Sciatic nerve (tissue), 2 donors: ENCODE data around the gene TNFSF4. TPM values are rescaled to one million over a fixed set of nuclear protein-coding genes. Genes with fewer than 3 reads are reported as not detected.
"Not testable (repeated sequence)": the region's sequence is repeated elsewhere in the genome, so short reads cannot be mapped to it uniquely, and the experiment has no call there.

Source experiments
- ATAC-seq: fragments of 200-7000 bp; cut with Tn5 transposase; one replicate; pipeline ENCODE4 v1.9.1; 2020; ENCODE audit warnings: mild to moderate bottlenecking, moderate library complexity
- DNase-seq: peaks from one replicate; pipeline ENCODE4 v3.0.0-alpha.2; 2020; ENCODE audit warnings: low spot score
- intact Hi-C: fragments of 100-400 bp; cut with DNase I; formaldehyde crosslinking; loops from one replicate; pipeline ENCODE4 v1.14.2; 2022
- total RNA-seq: library from RNA; stranded (reverse); fragmentation: NEBNext Ultra II Directional; extraction: Animal tissue kit (Norgen Biotek cat#: 25700); gene quantifications from one replicate; pipeline ENCODE4 v1.2.1, GENCODE V29; 2021
- donor health status: DM: no; HTN: no; CAD: no.
- donor health status: DM: no; HTN: no; CAD: no.

The TNFSF4 gene, protein sequence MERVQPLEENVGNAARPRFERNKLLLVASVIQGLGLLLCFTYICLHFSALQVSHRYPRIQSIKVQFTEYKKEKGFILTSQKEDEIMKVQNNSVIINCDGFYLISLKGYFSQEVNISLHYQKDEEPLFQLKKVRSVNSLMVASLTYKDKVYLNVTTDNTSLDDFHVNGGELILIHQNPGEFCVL
- total RNA-seq, result 1.7 TPM

DNA sequence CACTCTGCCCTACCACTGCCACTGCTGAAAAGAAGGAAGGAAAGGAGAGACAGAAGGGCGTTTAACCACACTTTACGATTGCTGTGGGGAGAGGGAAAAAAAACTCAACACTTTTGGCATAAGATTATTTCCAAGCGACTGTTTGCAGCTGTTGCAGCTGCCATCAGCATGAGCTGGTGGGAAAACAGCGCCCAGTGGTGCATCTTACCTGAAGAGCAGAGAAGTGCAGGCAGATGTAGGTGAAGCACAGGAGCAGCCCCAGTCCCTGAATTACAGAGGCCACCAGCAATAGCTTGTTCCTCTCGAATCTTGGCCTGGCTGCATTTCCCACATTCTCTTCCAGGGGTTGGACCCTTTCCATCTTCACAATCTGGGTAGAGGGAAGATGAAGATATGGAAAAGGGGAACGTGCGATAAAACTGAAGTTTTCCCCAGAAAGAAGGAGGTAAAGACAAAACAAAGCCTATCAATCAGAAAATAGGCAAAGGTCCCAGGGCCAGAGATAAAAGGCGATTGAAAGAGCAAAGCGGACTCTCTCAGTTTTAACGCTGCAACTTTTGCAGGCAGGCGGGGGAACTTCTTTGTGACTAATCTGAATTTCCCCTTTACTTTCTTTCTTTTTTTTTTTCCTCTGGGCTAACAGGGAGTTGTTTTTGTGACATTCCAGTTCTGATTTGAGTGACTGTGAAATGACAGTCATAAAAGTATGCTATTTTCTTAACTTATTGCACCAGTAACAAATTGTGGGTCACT lies at the start of gene TNFSF4:
TNFSF4 (minus strand) TSS at position 516 of the 753 bp plus-strand sequence; CDS start at position 361, 155 bp downstream.
- intact Hi-C loops, result no loop called here
- DNase-seq (no peak), ATAC-seq (peak; percentile 19)

DNA sequence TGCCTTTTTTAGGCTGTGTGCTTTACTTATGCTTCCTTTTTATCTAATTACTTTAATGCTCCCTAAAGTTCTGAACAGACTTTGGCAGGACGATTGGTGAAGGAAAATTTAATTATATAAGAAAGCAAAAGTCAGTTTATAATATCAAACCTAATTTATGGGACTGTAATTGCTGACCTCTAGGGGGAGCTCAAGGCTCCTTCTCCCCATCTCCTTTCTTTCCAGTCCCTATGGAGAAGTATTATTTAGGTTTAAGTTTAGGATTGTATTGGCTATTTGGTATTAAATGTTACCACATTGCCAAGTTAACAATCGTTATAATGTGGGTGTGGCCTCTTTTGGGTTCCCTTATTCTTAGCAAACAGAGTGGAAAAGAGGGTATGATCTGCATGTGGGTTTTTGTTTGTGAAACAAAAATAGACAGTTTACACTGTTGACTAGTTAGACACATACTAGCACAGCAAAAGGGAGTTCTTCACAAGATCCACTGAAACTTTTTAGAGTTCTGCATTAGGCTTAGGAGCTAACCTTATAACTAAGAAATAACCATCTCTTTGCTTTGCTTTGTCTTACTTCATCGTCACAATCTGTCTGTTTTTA lies 48.2 kb upstream of the TNFSF4 start:
- ATAC-seq, result no peak
- no peak for DNase-seq
- intact Hi-C loops, result no loop called here

DNA sequence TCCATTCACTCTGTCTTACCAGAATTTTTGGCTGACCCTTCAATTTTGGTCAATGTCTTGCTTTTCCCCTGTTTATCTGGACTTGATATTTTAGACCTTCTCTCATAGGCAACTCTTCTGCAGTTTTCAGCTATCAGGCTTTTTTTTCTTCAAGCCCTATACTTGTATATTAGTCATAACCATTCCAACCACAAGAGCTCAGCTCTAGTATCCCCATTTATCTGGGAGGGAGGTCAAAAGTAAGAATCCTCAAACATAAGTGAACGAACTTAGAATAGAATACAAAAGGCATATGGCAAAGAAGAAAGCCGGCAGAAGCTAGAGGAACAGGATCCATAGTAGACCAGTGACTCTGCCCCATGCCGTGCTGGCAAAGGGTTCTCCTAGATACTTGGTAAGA lies 45.9 kb upstream of the TNFSF4 start:
- DNase-seq, result no peak
- no peak for ATAC-seq
- intact Hi-C loops, result no loop called here

- DNase-seq, result no peak
- intact Hi-C loops, result no loop called here
- peak; percentile 68 for ATAC-seq
Measured at GRCh38 chr1:173249349-173249748, 42.2 kb upstream of the TNFSF4 start.

GRCh38 chr1:173248247-173248940 lies 41.3 kb upstream of the TNFSF4 start:
- intact Hi-C loops, result no loop called here
- no peak for ATAC-seq
- no peak for DNase-seq

DNA sequence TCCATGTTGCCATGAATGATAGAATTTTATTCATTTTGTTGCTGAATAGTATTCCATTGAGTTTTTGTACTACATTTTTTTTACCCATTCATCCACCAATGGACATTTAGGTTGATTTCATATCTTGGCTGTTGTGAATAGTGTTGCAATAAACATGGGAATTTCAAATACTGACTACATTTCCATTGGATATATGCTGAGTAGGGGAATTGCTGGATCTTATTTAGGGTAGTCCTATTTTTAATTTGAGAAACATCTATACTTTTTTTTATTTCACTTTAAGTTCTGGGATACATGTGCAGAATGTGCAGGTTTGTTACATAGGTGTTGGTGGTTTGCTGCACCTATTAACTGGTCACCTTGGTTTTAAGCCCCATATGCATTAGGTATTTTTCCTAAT lies 38.8 kb upstream of the TNFSF4 start:
- no peak for ATAC-seq
- intact Hi-C loops, result no loop called here
- no peak for DNase-seq

- intact Hi-C loops, result no loop called here
- ATAC-seq (no peak), DNase-seq (no peak)
Measured at GRCh38 chr1:173243300-173243699, 36.2 kb upstream of the TNFSF4 start.

GRCh38 chr1:173241528-173242347 lies 34.6 kb upstream of the TNFSF4 start:
- no peak for ATAC-seq
- intact Hi-C loops, result no loop called here
- DNase-seq, result no peak

GRCh38 chr1:173240609-173241008 lies 33.5 kb upstream of the TNFSF4 start:
- intact Hi-C loops, result no loop called here
- DNase-seq (no peak), ATAC-seq (no peak)

DNA sequence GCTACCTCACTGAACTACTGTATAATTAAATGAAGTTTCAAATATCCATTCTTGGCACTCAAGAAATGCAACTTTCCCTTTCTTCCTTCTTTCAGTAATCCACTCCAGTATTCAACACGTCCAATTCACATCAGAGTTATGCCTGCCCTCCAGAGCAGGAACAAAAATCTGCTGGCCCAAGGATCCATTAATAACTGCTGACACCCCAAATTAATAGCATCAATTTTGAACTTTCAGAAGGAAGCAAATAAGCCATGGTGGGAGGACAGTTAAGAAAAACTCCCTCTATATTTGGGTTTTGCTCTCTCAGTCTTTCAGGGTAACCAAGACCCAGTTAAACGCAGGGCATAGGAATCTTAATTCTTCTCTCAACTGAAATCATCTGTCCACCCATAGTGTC lies 31.9 kb upstream of the TNFSF4 start:
- DNase-seq, result no peak
- ATAC-seq, result no peak
- intact Hi-C loops, result no loop called here

GRCh38 chr1:173234899-173235298 lies 27.8 kb upstream of the TNFSF4 start:
- intact Hi-C loops, result no loop called here
- DNase-seq (no peak), ATAC-seq (no peak)

GRCh38 chr1:173234434-173234833 lies 27.3 kb upstream of the TNFSF4 start:
- DNase-seq, ATAC-seq, intact Hi-C loops: not testable (repeated sequence)

DNA sequence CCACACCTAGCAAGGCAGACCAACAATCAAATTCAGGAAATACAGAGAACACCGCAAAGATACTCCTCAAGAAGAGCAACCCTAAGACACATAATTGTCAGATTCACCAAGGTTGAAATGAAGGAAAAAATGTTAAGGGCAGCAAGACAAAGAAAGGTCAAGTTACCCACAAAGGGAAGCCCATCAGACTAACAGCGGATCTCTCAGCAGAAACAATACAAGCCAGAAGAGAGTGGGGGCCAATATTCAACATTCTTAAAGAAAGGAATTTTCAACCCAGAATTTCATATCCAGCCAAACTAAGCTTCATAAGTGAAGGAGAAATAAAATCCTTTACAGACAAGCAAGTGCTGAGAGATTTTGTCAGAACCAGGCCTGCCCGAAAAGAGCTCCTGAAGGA lies 21.9 kb upstream of the TNFSF4 start:
- intact Hi-C loops, DNase-seq, ATAC-seq: not testable (repeated sequence)

DNA sequence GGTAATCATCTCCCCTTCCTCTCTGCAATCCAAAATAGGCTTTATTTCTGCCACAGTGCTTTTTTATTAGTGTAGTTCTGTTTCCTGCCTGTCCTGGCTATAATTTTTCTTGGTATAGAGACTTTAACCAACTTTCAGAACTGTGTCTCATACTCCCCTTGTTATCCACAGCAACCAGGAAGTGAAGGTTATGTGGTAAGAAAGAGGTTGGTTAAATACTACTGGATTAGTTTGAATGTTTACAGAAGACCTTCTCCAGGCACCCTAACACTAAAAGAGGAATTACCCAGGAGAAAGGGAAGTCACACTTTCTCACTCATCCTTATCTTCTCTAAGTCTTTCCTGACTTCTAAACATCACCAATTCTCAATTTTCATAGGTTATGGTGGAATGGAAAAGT lies 17.8 kb upstream of the TNFSF4 start:
- intact Hi-C loops, result no loop called here
- ATAC-seq (no peak), DNase-seq (no peak)

GRCh38 chr1:173224280-173224892 lies 17.3 kb upstream of the TNFSF4 start:
- DNase-seq (no peak), ATAC-seq (no peak)
- intact Hi-C loops, result no loop called here

- ATAC-seq (no peak), DNase-seq (no peak)
- intact Hi-C loops, result no loop called here
Measured at GRCh38 chr1:173223031-173223380, 15.9 kb upstream of the TNFSF4 start.

GRCh38 chr1:173222149-173223030 lies 15.3 kb upstream of the TNFSF4 start:
- no peak for ATAC-seq
- intact Hi-C loops, result no loop called here
- DNase-seq, result no peak

DNA sequence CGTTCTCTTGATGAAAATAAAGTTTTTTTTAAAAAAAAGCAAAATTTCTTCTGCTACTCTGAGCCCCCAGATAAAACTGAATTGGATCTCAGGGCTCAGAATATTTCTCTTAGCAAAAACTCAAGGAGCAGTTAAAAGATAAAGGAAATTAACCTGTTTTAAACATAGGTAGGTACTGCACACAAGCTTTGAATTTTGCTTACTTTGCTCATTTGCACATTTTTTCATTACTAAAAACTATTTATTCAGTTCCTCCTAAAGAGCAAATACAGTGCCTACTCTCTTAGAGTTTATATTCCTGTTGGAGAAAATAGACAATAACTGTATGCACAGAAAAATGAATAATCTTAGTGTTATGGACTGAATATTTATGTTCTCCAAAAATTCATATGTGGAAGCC lies 13.0 kb upstream of the TNFSF4 start:
- ATAC-seq (no peak), DNase-seq (no peak)
- intact Hi-C loops, result no loop called here
